T-helper 9 cell (primary cell): Measurements from ENCODE around the gene IFNLR1.
"Not testable (repeated sequence)": the region's sequence is repeated elsewhere in the genome, so short reads cannot be mapped to it uniquely, and the experiment has no call there.

Experiments used
- DNase-seq: peaks from one replicate; pipeline ENCODE4 v3.0.0-alpha.2; 2020
- total RNA-seq, 2 donors: gene quantifications; one replicate each; lab custom pipeline; 2026; lab: John Stamatoyannopoulos, UW

The IFNLR1 gene
- total RNA-seq, result 4.3 to 10.7 reads per million in 2 donors

- DNase-seq, result peak; percentile 58
These were observed at the start of gene IFNLR1 for GRCh38 chr1:24186993-24187790. IFNLR1 (minus strand) TSS chr1:24187289; CDS start chr1:24187248, 41 bp downstream.

DNA sequence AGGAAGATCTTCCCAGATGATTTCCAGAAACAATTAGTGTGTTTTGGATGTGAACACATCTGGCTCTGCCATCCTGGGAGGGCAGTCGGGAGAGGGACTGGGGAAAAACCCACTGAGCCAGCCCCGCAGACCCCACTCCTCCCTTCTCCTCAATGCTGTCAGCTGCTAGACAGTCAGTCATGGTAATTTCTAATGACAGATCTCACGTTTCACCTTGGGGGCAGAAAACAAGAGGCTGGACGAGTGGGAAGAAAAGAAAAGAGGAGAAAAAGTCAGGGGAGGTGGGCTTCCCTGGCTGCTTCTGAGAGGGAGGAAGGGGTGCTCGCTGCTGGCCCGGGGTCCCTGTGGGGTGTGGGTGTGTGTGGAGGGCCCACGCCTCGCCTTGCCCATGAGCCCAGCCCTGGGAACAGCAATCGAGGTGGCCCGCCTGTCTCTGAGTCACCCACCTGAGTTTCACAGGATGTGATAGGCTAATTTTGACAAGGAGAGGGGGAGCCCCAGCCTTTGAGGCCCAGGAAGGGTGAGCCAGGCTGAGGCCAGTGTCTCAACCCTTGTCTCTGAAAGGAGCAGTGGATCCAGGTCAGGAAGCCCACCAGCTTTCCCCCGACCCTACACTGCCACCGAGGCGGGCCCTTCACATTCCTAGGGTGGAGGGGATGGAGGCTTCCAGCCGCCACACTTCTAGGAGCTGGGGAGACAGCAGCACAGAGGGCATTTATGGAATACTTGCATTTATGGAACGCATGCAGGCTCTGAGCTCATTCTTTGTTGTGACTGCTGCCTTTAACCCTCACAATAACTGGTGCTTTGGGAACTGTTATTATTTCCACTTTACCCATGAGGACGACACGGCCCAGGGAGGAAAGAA lies 49.1 kb upstream of the IFNLR1 start:
- no peak for DNase-seq

DNA sequence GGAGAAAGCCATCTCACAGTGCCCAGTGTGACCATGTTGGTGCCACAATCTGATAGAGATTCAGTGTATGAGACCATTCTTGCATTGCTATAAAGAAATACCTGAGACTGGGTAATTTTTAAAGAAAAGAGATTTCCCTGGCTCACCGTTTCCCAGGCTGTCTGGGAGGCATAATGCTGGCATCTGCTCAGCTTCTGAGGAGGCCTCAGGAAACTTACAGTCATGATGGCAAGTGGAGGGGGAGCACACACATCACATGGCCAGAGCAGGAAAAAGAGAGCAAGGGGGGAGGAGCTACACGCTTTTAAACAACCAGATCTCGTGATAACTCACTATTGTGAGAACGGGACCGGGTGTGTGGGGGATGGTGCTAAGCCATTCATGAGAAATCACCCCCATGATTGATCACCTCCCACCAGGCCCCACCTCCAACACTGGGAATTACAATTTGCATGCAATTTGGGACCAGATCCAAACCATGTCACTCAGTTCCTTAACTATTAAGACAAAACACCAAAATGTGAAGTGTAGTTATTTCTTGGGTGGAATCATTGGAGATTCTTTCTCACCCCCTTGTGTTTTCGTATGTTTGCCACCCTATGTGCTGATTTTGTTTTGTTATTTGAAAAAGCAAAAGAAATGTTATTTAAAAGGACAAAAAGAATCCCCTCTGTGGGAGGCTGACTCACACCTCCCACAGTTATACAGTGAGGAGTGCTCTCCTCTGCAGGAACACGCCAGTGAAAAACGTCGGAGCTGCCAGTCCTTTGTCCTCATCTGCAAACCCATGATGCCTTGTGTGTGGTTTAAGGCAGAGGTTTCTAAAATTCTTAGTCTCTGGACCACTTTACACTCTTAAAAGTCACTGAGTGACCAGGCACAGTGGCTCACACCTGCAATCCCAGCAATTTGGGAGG lies 46.9 kb upstream of the IFNLR1 start:
- DNase-seq, result no peak

GRCh38 chr1:24231701-24232100 lies 44.6 kb upstream of the IFNLR1 start:
- DNase-seq, result no peak

DNA sequence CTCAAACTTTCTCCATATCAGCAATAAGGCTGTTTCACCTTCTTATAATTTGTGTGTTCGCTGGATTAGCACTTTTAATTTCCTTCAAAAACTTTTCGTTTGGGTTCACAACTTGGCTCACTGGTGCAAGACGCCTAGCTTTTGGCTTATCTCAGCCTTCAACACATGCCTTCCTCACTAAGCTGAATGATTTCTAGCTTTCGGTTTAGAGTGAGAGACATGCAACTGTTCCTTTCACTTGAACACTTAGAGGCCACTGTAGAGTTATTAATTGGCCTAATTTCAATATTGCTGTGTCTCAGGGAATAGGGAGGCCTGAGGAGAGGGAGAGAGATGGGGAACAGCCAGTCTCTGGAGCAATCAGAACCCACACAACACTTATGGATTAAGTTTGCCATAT lies 41.2 kb upstream of the IFNLR1 start:
- no peak for DNase-seq

GRCh38 chr1:24226749-24227148 lies 39.7 kb upstream of the IFNLR1 start:
- DNase-seq, result no peak

- DNase-seq, result no peak
These were observed 37.7 kb upstream of the IFNLR1 start for GRCh38 chr1:24224761-24225160.

DNA sequence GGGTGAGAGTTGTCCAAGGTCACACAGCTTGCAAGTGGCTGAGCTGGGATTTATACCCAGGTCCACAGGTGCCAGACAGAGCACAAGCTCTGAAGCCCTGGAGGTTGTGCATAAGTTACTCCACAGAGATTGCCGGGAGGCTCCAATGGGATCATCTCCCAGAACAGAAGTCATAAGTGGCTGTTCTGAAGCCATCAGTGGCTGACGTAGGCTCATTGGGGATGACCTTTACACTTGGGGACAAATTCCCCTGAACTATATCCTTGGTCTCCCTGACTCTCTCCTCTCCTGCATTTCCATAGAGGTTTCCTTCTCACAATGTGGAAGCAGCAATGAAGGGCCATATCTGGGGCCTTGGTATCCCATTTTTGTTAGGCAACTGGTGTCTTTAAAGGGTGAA lies 37.0 kb upstream of the IFNLR1 start:
- DNase-seq, result no peak

DNA sequence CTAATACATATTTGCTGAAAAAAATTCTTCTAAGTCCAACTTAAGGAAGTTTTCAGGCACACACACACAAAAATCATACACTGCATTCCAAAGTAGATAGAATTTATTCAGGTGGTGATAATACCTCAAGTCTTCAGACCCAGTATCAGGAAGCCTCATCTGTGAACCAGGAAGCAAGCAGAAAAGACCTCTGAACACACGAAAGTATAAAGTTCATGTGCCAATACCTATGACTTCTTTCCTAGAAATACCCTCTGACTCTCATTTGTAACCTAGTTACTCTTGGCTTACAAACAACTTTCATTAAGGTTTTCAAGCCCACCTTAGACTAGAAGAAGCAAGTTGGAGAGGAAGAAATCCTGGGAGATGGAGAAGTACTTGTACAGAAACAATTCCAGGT lies 35.7 kb upstream of the IFNLR1 start:
- no peak for DNase-seq

- DNase-seq, result no peak
These were observed 35.0 kb upstream of the IFNLR1 start for GRCh38 chr1:24222008-24222605.

DNA sequence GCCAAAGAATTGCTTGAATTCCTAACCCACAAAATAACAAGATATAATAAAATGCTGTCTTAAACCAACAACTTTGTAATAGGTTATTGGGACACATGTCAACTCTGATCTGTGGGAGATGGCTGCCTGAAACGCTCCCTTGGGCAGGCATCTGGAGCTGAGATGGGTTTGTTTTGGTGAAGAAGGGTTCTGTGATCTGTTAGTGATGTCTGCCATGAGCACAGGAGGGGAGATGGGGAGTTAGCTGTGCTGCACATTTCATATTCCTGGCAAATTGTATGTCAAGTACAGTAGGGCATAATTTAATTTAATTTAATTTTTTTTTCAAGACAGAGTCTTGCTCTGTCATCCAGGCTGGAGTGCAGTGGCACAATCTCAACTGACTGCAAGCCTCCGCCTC lies 34.2 kb upstream of the IFNLR1 start:
- no peak for DNase-seq

DNA sequence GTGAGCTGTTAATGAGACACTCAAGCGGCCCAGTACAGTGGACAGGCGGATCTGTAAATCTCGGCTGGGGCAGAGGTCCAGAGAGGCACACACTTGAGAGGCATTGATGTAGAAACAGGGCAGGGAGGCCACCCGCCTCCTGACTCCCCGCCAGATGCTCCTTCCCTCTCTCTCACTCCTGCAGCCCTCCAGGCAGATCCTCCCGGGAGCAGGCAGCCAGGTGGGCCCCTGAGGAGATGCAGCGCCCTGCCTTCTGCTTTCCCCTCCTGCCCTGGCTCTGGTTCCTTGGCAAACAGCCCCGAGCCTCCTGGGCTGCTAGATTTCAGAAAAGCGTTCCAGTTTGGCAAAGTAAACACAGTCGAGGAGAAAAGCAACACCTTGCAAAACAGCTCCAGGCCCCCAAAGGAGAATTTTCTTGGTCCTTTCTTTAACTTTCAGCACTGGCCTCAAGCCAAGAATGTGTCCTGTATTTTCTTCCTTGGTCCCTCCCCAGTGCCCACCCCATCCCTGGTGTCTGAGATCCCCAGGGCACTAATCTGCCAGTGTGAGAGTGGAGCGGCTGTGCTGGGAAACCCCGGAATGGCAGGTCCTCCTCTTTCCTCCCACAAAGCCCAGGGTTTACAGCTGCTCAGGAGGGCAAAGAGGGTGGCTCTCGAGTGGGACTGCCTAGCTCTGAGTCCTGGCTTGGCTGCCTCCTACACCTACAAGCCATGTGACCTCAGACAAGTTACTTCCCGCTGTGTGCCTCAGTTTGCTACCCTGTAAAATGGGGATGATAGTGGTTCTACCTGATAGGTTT lies 29.4 kb upstream of the IFNLR1 start:
- DNase-seq, result no peak

DNA sequence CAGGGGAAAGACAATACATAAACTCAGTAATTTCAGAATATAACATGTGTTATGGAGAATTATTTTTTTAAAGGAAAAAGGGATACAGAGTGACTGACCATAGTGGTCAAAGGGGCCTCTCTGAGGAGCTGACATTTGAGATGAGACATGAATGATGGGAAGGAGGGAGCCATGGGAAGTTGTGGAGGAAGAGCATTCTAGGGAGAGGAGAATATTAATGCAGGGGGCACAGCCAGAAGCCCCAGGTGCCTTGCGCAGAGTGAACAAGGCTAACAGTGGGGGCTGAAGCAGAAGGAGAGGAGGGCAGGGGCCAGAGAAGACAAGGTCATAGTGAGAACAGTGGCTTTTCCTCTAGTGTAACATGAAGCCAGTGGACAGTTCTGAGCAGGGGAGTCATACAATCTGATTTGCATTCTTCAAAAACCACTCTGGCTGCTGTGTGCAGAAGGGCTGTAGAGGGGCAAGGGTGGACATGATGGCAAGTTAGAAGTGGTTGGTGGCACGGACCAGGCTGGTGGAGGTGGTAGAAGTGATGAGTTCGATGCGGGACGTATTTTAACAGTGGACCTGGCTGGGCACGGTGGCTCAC lies 28.2 kb upstream of the IFNLR1 start:
- DNase-seq, result no peak

DNA sequence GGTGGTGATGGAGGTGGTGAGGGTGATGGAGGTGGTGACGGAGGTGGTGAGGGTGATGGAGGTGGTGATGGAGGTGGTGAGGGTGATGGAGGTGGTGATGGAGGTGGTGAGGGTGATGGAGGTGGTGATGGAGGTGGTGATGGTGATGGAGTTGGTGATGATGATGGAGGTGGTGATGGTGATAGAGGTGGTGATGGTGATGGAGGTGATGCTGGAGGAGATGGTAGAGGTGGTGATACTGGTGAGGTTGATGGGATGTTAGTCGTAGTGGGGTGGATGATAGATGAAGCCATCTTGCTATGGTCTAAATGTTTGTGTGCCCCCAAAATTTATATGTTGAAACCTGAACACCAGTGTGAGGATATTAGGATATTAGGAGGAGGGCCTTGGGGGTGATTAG lies 25.3 kb upstream of the IFNLR1 start:
- DNase-seq, result no peak

- no peak for DNase-seq
These were observed 23.1 kb upstream of the IFNLR1 start for GRCh38 chr1:24210195-24210627.

- DNase-seq, result no peak
These were observed 22.0 kb upstream of the IFNLR1 start for GRCh38 chr1:24209097-24209496.

- no peak for DNase-seq
These were observed 20.6 kb upstream of the IFNLR1 start for GRCh38 chr1:24207709-24208108.

- DNase-seq, result not testable (repeated sequence)
These were observed 20.3 kb upstream of the IFNLR1 start for GRCh38 chr1:24207395-24207687.

- DNase-seq, result no peak
These were observed 19.7 kb upstream of the IFNLR1 start for GRCh38 chr1:24206516-24207394.

GRCh38 chr1:24206083-24206464 lies 19.0 kb upstream of the IFNLR1 start:
- no peak for DNase-seq
